PFSK-1 (cell line): Measurements from ENCODE around the gene GSN.

Source experiments
- FOXP2 ChIP-seq: optimal IDR thresholded peaks from 2 replicates; pipeline ENCODE3; 2011; ENCODE audit warnings: borderline replicate concordance, control low read depth, inconsistent platforms; ENCODE audit not compliant: insufficient read depth; ENCODE audit errors: extremely low read length, extremely low read depth
- POLR2AphosphoS5 ChIP-seq: IDR thresholded peaks from 2 replicates; pipeline ENCODE4 v1.6.1; 2012; ENCODE audit warnings: low read depth, mild to moderate bottlenecking, control low read depth, low read length, moderate library complexity
- REST ChIP-seq, 2 experiments: IDR thresholded peaks; 2 replicates each; pipeline versions ENCODE4 v1.6.1 to v1.8.0; 2011 to 2012; ENCODE audit warnings: low read depth in 2 of 2, low read length in 2 of 2, control low read depth in 1 of 2, inconsistent platforms in 1 of 2, mild to moderate bottlenecking in 1 of 2, moderate library complexity in 1 of 2; ENCODE audit not compliant: insufficient read depth in 1 of 2
- SIN3A ChIP-seq: IDR thresholded peaks from 2 replicates; pipeline ENCODE4 v1.6.1; 2012; ENCODE audit warnings: mild to moderate bottlenecking, low read length, moderate library complexity, borderline replicate concordance; ENCODE audit not compliant: insufficient read depth
- TAF1 ChIP-seq: IDR thresholded peaks from 2 replicates; pipeline ENCODE4 v1.6.1; 2012; ENCODE audit warnings: low read length, control low read depth, borderline replicate concordance; ENCODE audit not compliant: insufficient read depth

GSN gene

DNA sequence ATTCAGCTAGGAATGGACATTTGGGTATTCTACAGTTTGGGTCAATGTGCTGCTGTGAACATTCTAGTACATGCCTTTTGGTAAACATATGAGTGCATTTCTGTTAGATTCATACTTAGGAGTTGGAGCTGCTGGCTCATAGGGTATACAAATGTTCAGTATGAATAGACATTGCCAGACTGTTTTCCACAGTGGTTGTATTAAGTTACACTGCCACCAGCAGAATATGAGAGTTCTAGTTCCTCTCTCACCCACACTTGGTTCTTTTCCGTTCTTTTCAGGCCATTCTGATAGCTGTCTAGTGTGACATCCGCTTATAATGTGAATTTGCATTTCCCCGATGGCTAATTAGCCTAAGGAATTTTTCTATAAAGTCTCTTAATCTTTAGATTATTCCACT is 77.1 kb downstream of the GSN start:
- TF ChIP-seq FOXP2, result no peak
- TF ChIP-seq REST (IDR thresholded peaks at IDR 0.05; ENCODE audit: insufficient read depth in 1 of 2, low read depth in 2 of 2, low read length in 2 of 2), result no peak
- no peak for TF ChIP-seq POLR2AphosphoS5
- no peak for TF ChIP-seq TAF1
- TF ChIP-seq SIN3A, result no peak

DNA sequence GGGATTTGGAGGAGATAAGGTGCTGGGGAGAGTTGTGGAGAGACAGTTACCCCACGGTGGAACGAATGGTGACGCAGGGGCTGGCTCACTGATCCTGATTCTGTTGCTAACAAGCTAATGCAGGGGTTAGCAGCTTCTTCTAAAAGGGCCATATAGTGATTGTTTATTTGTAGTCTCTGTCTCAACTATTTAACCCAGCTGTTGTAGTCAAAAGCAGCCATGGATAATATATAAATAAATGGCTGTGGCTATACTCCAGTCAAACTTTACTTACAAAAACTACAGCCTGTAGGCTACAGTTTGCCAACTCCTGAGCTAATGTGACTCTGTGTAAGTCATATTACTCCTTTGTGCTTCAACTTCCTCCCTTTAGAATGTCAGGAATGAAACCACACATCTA is 80.3 kb downstream of the GSN start:
- no peak for TF ChIP-seq TAF1
- TF ChIP-seq POLR2AphosphoS5, result no peak
- TF ChIP-seq FOXP2, result no peak
- no peak for TF ChIP-seq SIN3A
- no peak for TF ChIP-seq REST (IDR thresholded peaks at IDR 0.05; ENCODE audit: insufficient read depth in 1 of 2, low read depth in 2 of 2, low read length in 2 of 2)

DNA sequence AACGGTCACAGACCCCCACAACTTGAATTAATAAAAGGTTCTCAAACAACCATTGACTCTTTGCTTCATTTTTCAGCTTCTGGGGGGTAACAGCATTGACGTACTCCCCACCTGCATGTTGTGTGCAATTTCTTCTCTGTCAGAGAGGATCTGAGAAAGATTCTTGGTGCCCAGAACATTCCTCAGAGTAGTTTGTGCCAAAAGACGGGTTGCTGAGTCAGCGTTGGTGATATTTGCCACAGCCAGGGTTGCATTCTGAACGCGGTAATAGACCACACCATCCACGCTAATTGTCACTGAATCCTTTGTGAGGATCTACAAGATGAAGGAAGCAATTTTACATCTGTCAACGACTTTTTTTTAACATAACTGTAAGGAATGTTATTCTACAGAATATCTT is 81.0 kb downstream of the GSN start:
- TF ChIP-seq POLR2AphosphoS5, result no peak
- TF ChIP-seq TAF1, result no peak
- no peak for TF ChIP-seq SIN3A
- no peak for TF ChIP-seq FOXP2
- no peak for TF ChIP-seq REST (IDR thresholded peaks at IDR 0.05; ENCODE audit: insufficient read depth in 1 of 2, low read depth in 2 of 2, low read length in 2 of 2)

DNA sequence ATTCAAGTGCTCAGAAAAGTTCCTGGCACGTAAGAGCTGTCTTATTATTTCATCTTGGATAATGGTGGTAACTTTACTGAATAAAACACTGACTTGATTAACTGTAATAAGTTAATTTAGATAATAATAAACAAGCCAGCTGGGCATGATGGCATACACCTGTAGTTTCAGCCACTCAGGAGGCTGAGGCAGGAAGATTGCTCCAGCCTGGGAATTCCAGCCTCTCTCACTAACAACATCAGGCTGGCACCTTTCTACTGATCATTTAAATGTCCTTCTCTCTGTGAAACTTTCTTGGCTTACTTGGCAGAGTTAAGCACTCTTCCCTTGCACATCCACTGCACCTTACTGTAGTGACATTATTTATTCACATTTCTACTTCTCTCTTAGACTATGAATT is 82.1 kb downstream of the GSN start:
- TF ChIP-seq FOXP2 (no peak), REST (IDR thresholded peaks at IDR 0.05; ENCODE audit: insufficient read depth in 1 of 2, low read depth in 2 of 2, low read length in 2 of 2) (no peak), TAF1 (no peak), SIN3A (no peak), POLR2AphosphoS5 (no peak)

DNA sequence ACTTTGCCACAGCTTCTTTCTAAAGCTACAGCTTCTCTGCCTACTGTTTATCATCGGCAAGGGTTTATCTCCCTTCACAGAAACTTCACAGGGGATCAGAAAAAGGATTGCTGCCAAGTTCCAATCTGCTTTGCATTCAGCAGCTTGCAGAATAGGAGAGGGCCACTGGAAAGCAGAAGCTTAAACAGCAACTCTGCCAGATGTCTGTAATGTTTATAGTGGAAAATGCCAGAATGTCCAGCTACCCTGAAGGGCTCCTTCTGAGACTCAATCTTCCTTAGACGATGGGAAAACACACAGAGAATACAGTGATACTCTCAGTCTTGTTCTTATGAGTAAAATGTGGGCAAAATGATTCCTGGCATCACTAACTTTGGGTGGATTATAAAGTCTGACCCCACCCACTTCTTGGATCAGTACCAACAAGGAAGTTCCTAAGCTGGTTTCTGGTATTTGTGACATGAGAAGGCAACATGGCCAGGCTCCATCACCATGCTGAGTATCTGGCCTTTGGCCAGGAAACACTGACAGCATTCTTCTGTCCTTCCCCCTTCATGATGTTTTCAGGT is 83.1 kb downstream of the GSN start:
- TF ChIP-seq REST (IDR thresholded peaks at IDR 0.05; ENCODE audit: insufficient read depth in 1 of 2, low read depth in 2 of 2, low read length in 2 of 2), result no peak
- TF ChIP-seq FOXP2, result no peak
- TF ChIP-seq POLR2AphosphoS5, result no peak
- no peak for TF ChIP-seq SIN3A
- no peak for TF ChIP-seq TAF1
